Fibroblast of peridontal ligament (primary cell): Measurements from ENCODE around the gene RTKN.
"Not testable (repeated sequence)": the region's sequence is repeated elsewhere in the genome, so short reads cannot be mapped to it uniquely, and the experiment has no call there.

Experiments
- DNase-seq: peaks from one replicate; pipeline ENCODE4 v3.0.0-alpha.2; 2010; ENCODE audit errors: extremely low read depth

RTKN gene

DNA sequence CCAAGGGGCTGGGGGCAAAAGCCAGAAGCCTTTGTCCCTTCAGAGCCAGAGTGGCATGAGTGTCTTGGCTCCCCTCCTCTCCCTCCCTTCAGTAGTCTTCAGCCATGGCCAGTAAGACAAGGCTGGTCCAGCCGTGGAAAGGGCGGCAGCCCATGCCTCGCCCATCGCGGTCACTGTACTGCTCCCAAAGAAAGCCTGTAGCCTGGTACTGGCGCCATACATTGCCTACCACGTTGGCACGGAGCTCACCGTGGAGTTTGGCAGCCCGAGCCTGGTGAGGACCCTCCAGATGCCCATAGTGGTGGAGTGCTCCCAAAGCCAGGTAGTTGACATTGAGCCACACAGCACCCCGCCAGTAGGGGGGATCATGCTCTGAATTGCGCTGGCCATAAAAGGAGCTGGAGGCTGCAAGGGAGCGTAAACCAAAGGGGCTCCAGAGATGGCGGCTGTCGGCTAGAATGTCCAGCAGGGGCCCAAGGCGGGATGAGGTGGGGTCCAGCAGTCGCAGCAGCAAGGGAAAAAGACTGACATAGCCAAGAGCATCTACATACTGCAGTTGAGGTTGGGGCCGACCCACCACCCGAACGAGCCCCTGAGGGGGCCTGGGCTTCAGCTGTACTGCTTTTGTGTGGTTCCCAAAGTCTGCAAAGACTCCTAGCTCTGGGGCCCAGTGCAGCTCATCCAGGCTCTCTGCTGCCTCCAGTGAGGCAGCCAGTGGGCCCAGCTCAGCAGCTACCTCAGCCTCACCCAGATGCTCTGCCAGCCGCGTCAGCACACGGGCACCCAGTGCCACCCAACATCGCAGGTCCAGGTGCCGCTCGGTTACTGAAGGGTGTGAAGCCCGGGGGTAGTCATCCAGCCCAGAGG is 19.7 kb upstream of the RTKN start:
- DNase-seq, result no peak

DNA sequence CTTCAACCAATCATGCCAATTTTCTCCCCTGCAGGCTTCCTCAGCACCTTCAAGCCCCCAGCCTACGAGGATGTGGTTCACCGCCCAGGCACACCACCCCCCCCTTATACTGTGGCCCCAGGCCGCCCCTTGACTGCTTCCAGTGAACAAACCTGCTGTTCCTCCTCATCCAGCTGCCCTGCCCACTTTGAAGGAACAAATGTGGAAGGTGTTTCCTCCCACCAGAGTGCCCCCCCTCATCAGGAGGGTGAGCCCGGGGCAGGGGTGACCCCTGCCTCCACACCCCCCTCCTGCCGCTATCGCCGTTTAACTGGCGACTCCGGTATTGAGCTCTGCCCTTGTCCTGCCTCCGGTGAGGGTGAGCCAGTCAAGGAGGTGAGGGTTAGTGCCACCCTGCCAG is 18.4 kb upstream of the RTKN start:
- not testable (repeated sequence) for DNase-seq

- not testable (repeated sequence) for DNase-seq
Observed at GRCh38 chr2:74459503-74460118, 17.9 kb upstream of the RTKN start.

- DNase-seq, result peak; percentile 29
Observed at GRCh38 chr2:74458938-74459363, 17.2 kb upstream of the RTKN start.

DNA sequence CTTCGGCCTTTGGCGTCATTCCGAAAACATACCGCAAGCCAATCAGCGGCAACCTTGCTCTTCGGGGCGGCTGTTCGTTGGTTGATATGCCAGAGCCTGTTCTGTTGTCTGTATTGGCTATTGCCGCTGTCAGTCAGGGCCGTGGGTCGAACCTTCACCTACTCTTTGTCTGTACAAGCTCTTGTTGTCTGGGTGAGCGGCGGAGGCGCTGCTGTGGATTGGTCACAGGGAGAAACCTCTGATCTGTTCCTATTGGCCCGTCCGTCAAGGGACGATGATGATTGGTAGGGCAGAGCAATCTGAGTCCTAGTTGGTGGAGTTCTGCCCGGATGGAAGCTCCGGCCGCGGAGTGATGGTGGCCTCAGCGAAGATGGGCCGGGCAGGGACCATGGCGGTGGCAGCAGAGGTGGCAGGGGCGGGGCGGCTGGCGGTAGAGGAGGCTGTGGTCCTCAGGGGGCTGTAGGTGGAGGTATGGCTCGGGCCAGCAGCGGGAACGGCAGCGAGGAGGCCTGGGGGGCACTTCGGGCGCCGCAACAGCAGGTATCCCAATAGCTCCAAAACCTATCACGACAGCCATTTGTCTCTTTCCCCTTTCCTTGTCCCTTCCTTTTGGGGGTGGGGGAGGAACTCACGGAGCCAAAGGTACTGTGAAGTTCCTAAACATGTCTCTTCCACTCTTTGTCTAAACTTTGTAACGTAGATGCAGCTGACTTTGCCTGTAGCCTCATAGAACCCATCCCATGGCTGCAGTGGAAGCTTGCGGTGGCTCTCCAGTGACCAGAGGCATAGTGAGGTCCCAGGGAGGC is 16.6 kb upstream of the RTKN start, which contains the start of gene WBP1:
TSS of gene WBP1 (plus strand) at position 307 of the 806 bp plus-strand sequence. CDS start at position 472, 165 bp downstream.
- DNase-seq, result peak; percentile 100

DNA sequence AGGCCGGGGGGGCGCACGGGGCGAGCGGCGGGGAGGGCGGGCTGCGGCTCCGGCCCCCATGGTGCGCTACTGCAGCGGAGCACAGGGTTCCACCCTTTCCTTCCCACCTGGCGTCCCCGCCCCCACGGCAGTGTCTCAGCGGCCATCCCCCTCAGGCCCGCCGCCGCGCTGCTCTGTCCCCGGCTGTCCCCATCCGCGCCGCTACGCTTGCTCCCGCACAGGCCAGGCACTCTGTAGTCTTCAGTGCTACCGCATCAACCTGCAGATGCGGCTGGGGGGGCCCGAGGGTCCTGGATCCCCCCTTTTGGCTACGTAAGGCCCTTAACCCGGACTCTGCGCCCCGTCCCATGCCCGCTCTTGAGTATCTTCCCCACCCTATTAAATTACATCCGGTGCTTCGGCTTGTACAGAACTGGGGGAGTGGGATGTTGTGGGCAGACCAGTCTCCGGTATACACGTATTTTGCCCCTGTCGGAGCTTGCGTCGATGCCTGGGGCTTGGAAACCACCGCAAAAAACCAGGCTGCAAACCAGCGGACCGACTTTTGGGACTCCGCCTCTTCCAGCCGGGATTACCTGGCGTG is 15.9 kb upstream of the RTKN start:
- DNase-seq, result no peak

DNA sequence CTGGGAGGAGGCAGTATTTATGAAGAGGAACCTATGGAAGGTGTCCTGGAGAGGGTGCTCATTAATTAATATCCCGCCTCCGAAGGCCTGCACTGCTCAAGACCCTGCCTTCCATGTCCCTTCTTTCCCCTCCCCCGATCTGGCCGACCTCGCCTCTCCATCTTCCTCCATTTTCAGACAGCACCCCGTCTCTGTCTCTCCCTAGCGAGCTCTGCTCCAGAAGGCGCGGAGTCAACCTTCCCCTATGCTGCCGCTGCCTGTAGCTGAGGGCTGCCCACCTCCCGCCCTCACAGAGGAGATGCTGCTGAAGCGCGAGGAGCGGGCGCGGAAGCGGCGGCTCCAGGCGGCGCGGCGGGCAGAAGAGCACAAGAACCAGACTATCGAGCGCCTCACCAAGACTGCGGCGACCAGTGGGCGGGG is 15.4 kb upstream of the RTKN start:
- no peak for DNase-seq

DNA sequence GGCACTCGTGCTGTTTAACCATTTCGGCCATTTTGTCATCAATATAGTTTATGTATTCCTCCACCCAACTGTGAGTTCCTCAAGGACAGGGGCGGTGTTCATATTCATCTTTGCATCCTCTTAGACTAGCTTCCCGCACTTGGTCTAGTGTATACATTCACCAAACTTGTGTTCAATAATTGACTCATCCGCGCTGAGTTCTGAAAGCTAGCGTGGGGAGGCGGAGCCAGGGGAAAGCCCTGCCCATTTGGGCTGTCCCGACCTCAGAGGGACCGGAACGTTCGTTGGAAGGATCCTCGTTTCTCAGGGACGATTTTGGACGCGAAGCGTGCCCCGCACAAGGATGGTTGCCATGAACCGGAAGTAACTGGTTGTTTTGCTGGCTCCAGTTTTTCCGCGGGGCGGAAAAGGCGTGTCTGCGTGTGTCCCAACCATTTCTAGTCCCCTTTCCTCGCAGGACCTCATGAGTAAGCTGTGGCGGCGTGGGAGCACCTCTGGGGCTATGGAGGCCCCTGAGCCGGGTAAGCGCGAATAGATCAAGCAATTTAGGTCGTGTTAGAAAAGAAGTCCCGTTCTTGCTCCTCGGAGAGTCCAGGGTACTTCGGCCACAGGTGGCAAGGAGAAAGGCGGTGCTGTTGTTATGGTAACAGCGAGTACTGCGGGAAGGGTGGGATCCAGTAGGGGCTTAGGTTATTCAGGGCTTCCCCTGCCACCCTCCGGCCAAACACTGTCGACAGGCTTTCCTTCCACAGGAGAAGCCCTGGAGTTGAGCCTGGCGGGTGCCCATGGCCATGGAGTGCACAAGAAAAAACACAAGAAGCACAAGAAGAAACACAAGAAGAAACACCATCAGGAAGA is 13.1 kb upstream of the RTKN start, which contains the start of gene INO80B:
TSS of gene INO80B (plus strand) at position 434 of the 858 bp plus-strand sequence. CDS start at position 464, 30 bp downstream.
- peak; percentile 99 for DNase-seq

GRCh38 chr2:74450570-74451190 is 8.9 kb upstream of the RTKN start:
- DNase-seq, result no peak

DNA sequence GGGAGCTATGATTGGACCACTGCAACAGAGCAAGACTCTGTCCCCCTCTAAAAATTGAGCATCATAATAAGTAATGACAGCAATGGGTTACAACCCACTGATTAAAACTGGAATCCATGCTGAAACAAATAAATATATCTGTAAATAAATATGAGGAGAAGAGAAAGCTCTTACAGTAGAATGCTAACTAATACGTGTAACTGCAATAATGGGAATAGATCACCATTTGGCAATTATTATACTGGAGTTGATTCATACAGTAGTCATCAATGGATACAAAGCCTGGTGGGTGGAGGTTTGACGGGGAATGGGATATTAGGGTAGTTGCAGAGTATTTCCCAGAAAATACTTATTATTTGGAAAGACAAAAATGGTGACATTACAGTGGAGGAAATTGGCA is 7.0 kb upstream of the RTKN start:
- DNase-seq, result no peak

GRCh38 chr2:74447230-74447999 is 5.7 kb upstream of the RTKN start:
- no peak for DNase-seq

GRCh38 chr2:74444498-74445318 is 3.0 kb upstream of the RTKN start:
- no peak for DNase-seq

GRCh38 chr2:74442483-74443297 is 953 bp upstream of the RTKN start:
- not testable (repeated sequence) for DNase-seq

- no peak for DNase-seq
Observed at GRCh38 chr2:74441170-74441689, 507 bp downstream of the RTKN start.

DNA sequence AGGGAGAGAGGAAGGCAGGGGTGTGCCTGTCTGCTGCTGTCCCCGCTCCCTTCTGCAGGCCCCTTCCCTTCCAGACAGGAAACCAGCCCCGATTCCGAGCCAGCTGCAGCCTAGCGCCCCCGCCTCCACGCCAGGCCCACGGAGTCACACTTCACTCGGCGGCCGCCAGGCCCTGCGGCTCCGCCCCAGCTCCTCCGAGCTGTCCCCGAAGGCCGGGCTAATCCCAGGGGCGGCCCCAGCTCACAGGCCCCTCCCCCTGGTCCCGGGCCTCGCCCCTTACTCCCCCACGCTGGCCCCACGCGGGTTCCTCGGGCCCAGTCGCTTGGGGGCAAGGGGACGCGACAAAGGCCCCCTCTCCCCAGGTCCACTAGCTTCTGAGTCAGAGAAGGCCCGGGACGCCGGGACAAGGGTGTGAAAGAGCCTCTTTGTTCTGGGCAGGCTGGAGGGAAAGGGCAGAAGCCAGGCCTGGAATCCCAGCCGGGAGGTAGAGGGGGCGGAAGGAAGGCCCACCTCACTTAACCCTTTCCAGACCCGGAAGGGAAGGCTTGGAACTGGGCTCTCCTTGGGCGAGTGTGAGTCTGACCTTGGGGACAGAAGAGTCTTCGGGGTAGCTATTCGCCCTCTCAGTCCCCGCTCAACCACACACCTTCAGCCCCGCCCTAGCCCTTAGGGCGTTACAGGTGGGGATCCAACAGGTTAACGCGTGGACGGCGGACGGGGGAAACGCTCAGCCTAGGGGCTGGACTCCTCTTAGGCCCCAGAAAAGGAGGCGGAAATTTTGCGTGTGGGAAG is 1.2 kb downstream of the RTKN start:
- peak; percentile 69 for DNase-seq

DNA sequence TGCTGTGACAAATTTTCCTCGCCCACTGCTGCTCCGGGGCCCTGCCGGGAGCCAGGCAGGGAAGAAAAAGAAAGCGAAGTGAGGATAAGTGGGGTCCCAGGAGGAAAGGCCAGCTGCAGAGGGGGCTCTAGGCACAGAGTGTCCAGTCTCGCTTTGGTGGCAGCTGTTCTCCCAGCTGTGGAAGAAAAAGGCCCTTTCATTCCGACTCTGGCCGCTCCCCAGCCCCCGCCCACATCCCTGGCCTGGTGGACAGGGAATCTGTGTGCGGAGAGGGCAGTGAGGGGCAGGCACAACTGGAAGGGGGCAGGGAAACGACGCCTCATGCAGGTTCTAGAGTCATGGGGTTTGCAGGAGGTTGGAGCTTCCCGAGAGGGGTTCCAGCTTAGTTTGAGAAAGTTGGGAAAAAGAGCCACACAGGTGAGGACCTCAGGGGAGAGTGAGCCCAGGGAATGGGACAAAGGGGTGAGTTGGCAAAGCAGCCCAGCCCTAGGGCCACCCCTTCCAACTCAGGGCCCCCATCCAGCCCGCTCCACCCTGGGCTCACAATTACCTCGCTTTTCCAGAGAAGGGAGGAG is 1.8 kb downstream of the RTKN start:
- DNase-seq, result peak; percentile 47
